ENCODE results near the gene PHLDA3.

The PHLDA3 gene

GRCh38 chr1:201503397-201504176, 34.6 kb upstream of the PHLDA3 start (continued):
- TF ChIP-seq ZNF223 (tag by site-specific recombination; IDR thresholded peaks at IDR 0.05) (0 out of 2 replicates have a peak, but pooled peaks have one; percentile 30), ZNF777 (tag by site-specific recombination; IDR thresholded peaks at IDR 0.05; ENCODE audit: borderline replicate concordance) (no peak), ZNF146 (tag by site-specific recombination; IDR thresholded peaks at IDR 0.05) (no peak), ZNF560 (tag by site-specific recombination; IDR thresholded peaks at IDR 0.05; ENCODE audit: borderline replicate concordance) (no peak), ZNF248 (tag by site-specific recombination; IDR thresholded peaks at IDR 0.05) (no peak), ZNF16 (tag by site-specific recombination; IDR thresholded peaks at IDR 0.05; ENCODE audit: low read depth) (no peak), ZNF677 (tag by site-specific recombination; IDR thresholded peaks at IDR 0.05) (no peak), ZNF76 (tag by site-specific recombination; IDR thresholded peaks at IDR 0.05; ENCODE audit: borderline replicate concordance, low read depth) (0 out of 2 replicates have a peak, but pooled peaks have one; percentile 13), GLIS2 (tag by site-specific recombination; IDR thresholded peaks at IDR 0.05) (no peak), ZBTB17 (tag by site-specific recombination; IDR thresholded peaks at IDR 0.05) (peak; percentile 58; the same call in 1 of the 2 replicates), ZSCAN4 (tag by site-specific recombination; IDR thresholded peaks at IDR 0.05) (peak; percentile 27; the same call in 1 of the 2 replicates), ZNF112 (tag by site-specific recombination; IDR thresholded peaks at IDR 0.05) (no peak), ZBTB7A (tag by site-specific recombination; IDR thresholded peaks at IDR 0.05; ENCODE audit: low read depth) (no peak), ZNF621 (tag by site-specific recombination; IDR thresholded peaks at IDR 0.05) (no peak), ZNF830 (tag by site-specific recombination; IDR thresholded peaks at IDR 0.05; ENCODE audit: low read depth) (no peak), ZNF274 (IDR thresholded peaks at IDR 0.05; ENCODE audit: low read length) (no peak), ZNF274 (tag by site-specific recombination; IDR thresholded peaks at IDR 0.05; ENCODE audit: borderline replicate concordance) (no peak), SP3 (tag by site-specific recombination; IDR thresholded peaks at IDR 0.05) (0 out of 2 replicates have a peak, but pooled peaks have one; percentile 29), ZNF148 (tag by site-specific recombination; IDR thresholded peaks at IDR 0.05; ENCODE audit: borderline replicate concordance) (no peak), ZNF555 (tag by site-specific recombination; conservative IDR thresholded peaks at IDR 0.05) (no peak), BCL11B (tag by site-specific recombination; IDR thresholded peaks at IDR 0.05; ENCODE audit: low read depth) (no peak), ZNF501 (tag by site-specific recombination; IDR thresholded peaks at IDR 0.05) (no peak), ZNF24 (tag by site-specific recombination; IDR thresholded peaks at IDR 0.05) (peak; percentile 76; the same call in 1 of the 2 replicates), ZNF785 (tag by site-specific recombination; IDR thresholded peaks at IDR 0.05) (no peak), ZIC2 (tag by site-specific recombination; IDR thresholded peaks at IDR 0.05) (peak; percentile 84), ZNF610 (tag by site-specific recombination; IDR thresholded peaks at IDR 0.05; ENCODE audit: borderline replicate concordance) (no peak)
- TF ChIP-seq, protein P1, sequence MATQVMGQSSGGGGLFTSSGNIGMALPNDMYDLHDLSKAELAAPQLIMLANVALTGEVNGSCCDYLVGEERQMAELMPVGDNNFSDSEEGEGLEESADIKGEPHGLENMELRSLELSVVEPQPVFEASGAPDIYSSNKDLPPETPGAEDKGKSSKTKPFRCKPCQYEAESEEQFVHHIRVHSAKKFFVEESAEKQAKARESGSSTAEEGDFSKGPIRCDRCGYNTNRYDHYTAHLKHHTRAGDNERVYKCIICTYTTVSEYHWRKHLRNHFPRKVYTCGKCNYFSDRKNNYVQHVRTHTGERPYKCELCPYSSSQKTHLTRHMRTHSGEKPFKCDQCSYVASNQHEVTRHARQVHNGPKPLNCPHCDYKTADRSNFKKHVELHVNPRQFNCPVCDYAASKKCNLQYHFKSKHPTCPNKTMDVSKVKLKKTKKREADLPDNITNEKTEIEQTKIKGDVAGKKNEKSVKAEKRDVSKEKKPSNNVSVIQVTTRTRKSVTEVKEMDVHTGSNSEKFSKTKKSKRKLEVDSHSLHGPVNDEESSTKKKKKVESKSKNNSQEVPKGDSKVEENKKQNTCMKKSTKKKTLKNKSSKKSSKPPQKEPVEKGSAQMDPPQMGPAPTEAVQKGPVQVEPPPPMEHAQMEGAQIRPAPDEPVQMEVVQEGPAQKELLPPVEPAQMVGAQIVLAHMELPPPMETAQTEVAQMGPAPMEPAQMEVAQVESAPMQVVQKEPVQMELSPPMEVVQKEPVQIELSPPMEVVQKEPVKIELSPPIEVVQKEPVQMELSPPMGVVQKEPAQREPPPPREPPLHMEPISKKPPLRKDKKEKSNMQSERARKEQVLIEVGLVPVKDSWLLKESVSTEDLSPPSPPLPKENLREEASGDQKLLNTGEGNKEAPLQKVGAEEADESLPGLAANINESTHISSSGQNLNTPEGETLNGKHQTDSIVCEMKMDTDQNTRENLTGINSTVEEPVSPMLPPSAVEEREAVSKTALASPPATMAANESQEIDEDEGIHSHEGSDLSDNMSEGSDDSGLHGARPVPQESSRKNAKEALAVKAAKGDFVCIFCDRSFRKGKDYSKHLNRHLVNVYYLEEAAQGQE (tag by site-specific recombination; IDR thresholded peaks at IDR 0.05) = no peak
- TF ChIP-seq, protein P2, sequence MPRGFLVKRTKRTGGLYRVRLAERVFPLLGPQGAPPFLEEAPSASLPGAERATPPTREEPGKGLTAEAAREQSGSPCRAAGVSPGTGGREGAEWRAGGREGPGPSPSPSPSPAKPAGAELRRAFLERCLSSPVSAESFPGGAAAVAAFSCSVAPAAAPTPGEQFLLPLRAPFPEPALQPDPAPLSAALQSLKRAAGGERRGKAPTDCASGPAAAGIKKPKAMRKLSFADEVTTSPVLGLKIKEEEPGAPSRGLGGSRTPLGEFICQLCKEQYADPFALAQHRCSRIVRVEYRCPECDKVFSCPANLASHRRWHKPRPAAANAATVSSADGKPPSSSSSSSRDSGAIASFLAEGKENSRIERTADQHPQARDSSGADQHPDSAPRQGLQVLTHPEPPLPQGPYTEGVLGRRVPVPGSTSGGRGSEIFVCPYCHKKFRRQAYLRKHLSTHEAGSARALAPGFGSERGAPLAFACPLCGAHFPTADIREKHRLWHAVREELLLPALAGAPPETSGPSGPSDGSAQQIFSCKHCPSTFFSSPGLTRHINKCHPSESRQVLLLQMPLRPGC (tag by site-specific recombination; IDR thresholded peaks at IDR 0.05) = peak; percentile 99
